GM23338 (cell line): ENCODE results near the gene AQP10.

ENCODE experiments used
- CREB1 ChIP-seq: fragments of 250-450 bp; sonication (Bioruptor Pico); IDR thresholded peaks from 2 replicates; pipeline ENCODE4 v1.5.0; 2020; ENCODE audit warnings: low read depth, mild to moderate bottlenecking, moderate library complexity
- CTCF ChIP-seq, 2 experiments: fragments of 200-600 bp in 1 of 2; sonication (generic) in 1 of 2; conservative IDR thresholded peaks; 2 replicates each; pipeline versions ENCODE4 v1.5.1 to v1.6.1; 2016 to 2017; ENCODE audit warnings: antibody characterized with exemption in 2 of 2, low read depth in 2 of 2, mild to moderate bottlenecking in 2 of 2, moderate library complexity in 1 of 2
- ETS1 ChIP-seq: IDR thresholded peaks from 2 replicates; pipeline ENCODE4 v1.6.1; 2016; ENCODE audit warnings: antibody characterized with exemption
- EZH2 ChIP-seq: fragments of 200-600 bp; sonication (generic); IDR thresholded peaks from one replicate; pipeline ENCODE4 v1.8.0; 2017; ENCODE audit warnings: antibody characterized with exemption, mild to moderate bottlenecking, low read depth; ENCODE audit not compliant: unreplicated experiment
- EZH2phosphoT487 ChIP-seq: fragments of 200-600 bp; sonication (generic); IDR thresholded peaks from one replicate; pipeline ENCODE4 v1.8.1; 2018; ENCODE audit warnings: antibody characterized with exemption; ENCODE audit not compliant: unreplicated experiment
- NANOG ChIP-seq: IDR thresholded peaks from 2 replicates; pipeline ENCODE4 v1.6.1; 2016; ENCODE audit warnings: antibody characterized with exemption, borderline replicate concordance
- POLR2AphosphoS5 ChIP-seq: IDR thresholded peaks from 2 replicates; pipeline ENCODE4 v1.6.1; 2016; ENCODE audit warnings: antibody characterized with exemption, low read depth
- REST ChIP-seq: IDR thresholded peaks from one replicate; pipeline ENCODE4 v1.6.1; 2018; ENCODE audit warnings: antibody characterized with exemption; ENCODE audit not compliant: unreplicated experiment
- ZNF331 ChIP-seq: fragments of 250-450 bp; sonication (Bioruptor Pico); IDR thresholded peaks from 2 replicates; pipeline ENCODE4 v1.5.0; 2020; ENCODE audit warnings: low read depth, mild to moderate bottlenecking, moderate library complexity
- ZNF462 ChIP-seq: fragments of 250-450 bp; sonication (Bioruptor Pico); IDR thresholded peaks from 2 replicates; pipeline ENCODE4 v1.5.0; 2020; ENCODE audit warnings: mild to moderate bottlenecking, moderate library complexity

- TF ChIP-seq EZH2 (no peak), CTCF (conservative IDR thresholded peaks at IDR 0.05; ENCODE audit: low read depth in 2 of 2) (no peak), REST (no peak), ZNF331 (CRISPR knock-in tag) (no peak), POLR2AphosphoS5 (no peak), CREB1 (CRISPR knock-in tag) (no peak), EZH2phosphoT487 (no peak), ETS1 (no peak), ZNF462 (CRISPR knock-in tag) (no peak), NANOG (no peak)
Observed at GRCh38 chr1:154320882-154321608, at the start of gene AQP10.
